GM20000 (cell line): ENCODE measurements around the gene ZNF554.

Experiments used
- DNase-seq: peaks from one replicate; pipeline ENCODE4 v3.0.0; 2012; ENCODE audit warnings: low spot score
- CTCF ChIP-seq: IDR thresholded peaks from 2 replicates; pipeline ENCODE4 v1.5.1; 2012; ENCODE audit warnings: mild to moderate bottlenecking, control low read depth; ENCODE audit errors: extremely low read depth, missing control alignments

ZNF554 gene

DNA sequence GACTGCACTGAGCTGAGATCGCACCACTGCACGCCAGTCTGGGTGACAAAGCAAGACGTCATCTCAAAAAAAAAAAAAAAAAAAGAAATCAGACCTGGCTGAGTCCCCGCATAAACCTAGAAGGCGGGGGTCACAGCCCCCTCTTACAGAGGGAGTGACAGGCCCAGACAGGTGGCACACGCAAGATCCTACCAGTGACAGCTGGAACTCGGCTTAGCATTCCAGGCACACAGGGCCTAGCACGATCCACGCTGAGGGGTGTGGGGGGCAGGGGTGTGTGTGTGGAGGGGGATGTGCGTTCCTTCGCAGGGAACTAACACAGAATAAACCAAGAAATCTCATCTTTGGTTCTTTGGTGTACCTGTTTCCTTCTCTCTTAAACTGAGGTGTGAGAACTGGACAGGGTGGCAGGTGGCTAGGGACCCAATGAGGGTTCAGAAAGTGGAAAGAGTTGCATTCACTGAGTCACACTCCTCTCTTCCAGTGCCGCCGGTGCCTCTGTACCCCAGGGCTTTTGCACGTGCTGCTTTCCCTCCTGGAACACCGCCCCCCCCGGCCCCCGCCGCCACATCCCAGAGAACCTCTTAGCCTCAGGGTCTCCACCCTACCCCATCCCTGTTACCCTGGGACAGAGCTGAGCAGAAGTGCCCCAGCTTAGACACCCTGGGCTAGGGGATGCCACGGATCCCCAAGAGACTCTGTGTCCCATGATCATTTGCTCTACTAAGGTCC lies 41.5 kb upstream of the ZNF554 start:
- no peak for DNase-seq
- TF ChIP-seq CTCF, result no peak

DNA sequence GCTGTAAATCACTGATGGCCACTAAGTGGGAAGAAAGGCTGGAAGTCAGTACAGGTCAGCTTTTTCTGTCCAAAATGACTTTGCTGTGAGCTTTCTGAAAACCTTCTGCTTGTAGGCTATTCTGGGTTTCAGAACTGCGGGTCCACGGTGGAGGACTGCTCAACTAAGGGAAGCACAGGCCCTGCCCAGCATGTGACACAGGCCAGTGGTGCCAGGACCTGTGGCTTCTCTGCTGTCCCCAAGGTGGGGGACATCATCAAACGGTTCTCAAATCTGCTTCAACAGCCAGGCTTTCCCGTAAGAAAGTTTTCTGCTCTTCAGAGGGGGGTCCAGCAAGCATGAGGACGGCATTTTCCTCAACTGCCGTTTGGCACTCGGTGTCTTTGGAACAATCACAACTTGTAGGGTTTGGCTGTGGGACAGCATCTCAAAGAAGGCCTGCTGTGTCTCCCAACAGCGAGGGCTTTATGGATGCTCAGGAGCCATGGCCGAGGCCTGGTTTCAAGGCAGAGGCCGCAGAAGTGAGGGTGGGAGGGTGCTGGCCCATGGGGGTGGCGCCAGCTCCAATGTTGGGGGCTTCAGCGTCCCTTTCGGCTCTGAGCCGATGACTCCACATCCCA lies 40.4 kb upstream of the ZNF554 start:
- TF ChIP-seq CTCF, result no peak
- no peak for DNase-seq

- DNase-seq, result no peak
- TF ChIP-seq CTCF, result no peak
Observed at GRCh38 chr19:2780284-2780683, 39.4 kb upstream of the ZNF554 start.

- no peak for TF ChIP-seq CTCF
- no peak for DNase-seq
Observed at GRCh38 chr19:2782329-2782935, 37.2 kb upstream of the ZNF554 start.

DNA sequence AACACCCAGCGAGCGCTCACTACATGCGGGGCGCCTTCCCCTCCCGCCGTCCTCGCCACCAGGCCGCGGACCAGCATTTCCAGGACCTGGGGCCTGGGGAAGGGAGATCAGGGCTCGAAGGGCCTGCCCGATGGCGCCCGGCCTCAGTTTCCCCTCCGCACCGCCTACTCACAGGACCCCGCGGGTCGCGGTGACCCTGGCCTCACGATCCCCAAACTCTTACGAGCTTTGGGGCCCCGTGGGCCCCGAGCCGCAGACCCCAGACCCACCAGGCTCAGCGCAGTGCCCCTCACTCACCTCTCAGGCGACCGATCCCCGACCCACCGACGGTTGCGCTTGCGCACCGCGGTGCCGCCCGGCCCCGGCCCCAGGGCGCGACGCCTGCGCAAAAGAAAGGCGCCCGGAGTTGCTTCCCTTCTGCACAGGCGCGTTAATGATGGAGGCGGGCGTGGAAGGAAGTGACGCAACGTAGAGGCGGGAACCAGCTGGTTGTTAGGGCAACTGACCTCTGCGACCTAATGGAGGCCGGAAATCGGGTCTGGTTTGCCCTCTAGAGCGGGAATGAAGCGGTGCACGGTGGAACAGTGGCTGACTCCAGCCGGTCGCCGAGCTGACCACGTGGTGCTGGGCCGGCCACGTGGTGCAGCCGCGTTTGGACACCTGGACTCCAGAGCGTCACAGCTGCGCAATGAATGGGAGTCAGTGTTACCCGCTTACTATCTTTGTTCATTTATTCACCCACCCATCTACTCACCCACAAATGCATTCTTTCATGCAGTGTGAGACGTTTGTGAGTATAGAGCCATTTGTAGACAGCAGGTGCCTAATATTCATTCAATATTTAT lies 36.5 kb upstream of the ZNF554 start, which contains the start of gene SGTA:
Gene SGTA (minus strand): TSS at position 338 of the 845 bp plus-strand sequence. CDS start 14,205 bp downstream, outside the sequence.
- no peak for TF ChIP-seq CTCF
- peak; percentile 98 for DNase-seq

GRCh38 chr19:2783781-2784145 lies 35.9 kb upstream of the ZNF554 start:
- no peak for DNase-seq
- no peak for TF ChIP-seq CTCF
